DOHH2 (cell line): ENCODE results near the gene ASMTL.

ENCODE experiments used
- H3F3A ChIP-seq: fragments of 200-600 bp; sonication (generic), shearing (Covaris generic); 2 replicates; pipeline ENCODE4 v1.6.0; 2016; ENCODE audit warnings: antibody characterized with exemption, mild to moderate bottlenecking; ENCODE audit not compliant: control insufficient read depth, insufficient read depth
- H3K27ac ChIP-seq: fragments of 200-600 bp; sonication (generic); 2 replicates; pipeline ENCODE4 v1.5.1; 2014; ENCODE audit warnings: low read depth, mild to moderate bottlenecking, low read length, moderate library complexity
- H3K27me3 ChIP-seq: fragments of 200-600 bp; sonication (generic); 2 replicates; pipeline ENCODE4 v1.6.1; 2014; ENCODE audit warnings: mild to moderate bottlenecking, low read length, mixed read lengths; ENCODE audit not compliant: control insufficient read depth
- H3K36me3 ChIP-seq: fragments of 200-600 bp; sonication (generic); 2 replicates; pipeline ENCODE4 v1.6.1; 2014; ENCODE audit warnings: mild to moderate bottlenecking, low read length, moderate library complexity, mixed read lengths; ENCODE audit not compliant: control insufficient read depth
- H3K4me1 ChIP-seq: fragments of 200-600 bp; sonication (generic); 2 replicates; pipeline ENCODE4 v1.6.1; 2014; ENCODE audit warnings: mild to moderate bottlenecking, low read length, mixed read lengths; ENCODE audit not compliant: control insufficient read depth
- H3K4me2 ChIP-seq: fragments of 200-600 bp; sonication (generic); 2 replicates; pipeline ENCODE4 v1.6.0; 2014; ENCODE audit warnings: mild to moderate bottlenecking, low read length, moderate library complexity
- H3K4me3 ChIP-seq: fragments of 200-600 bp; sonication (generic); 2 replicates; pipeline ENCODE4 v1.5.1; 2014; ENCODE audit warnings: mild to moderate bottlenecking, low read length, mixed read lengths
- H3K79me2 ChIP-seq: fragments of 200-600 bp; sonication (generic); 2 replicates; pipeline ENCODE4 v1.6.1; 2014; ENCODE audit warnings: mild to moderate bottlenecking, low read length, mixed read lengths; ENCODE audit not compliant: control insufficient read depth
- H3K9me2 ChIP-seq: fragments of 200-600 bp; sonication (generic); replicated peaks from 2 replicates; pipeline ENCODE4 v1.6.1; 2014; ENCODE audit warnings: mild to moderate bottlenecking, low read length, mixed read lengths; ENCODE audit not compliant: control insufficient read depth
- H3K9me3 ChIP-seq: fragments of 200-600 bp; sonication (generic); 2 replicates; pipeline ENCODE4 v1.6.1; 2014; ENCODE audit warnings: antibody characterized with exemption, low read length, mixed read lengths; ENCODE audit not compliant: control insufficient read depth, insufficient read depth
- H4K20me1 ChIP-seq: fragments of 200-600 bp; sonication (generic); 2 replicates; pipeline ENCODE4 v1.6.0; 2014; ENCODE audit warnings: low read depth, mild to moderate bottlenecking, antibody characterized with exemption, low read length, moderate library complexity; ENCODE audit not compliant: control insufficient read depth, insufficient read depth
- EZH2phosphoT487 ChIP-seq: fragments of 200-600 bp; sonication (generic); IDR thresholded peaks from 2 replicates; pipeline ENCODE4 v1.6.1; 2017; ENCODE audit warnings: borderline replicate concordance, mild to moderate bottlenecking, antibody characterized with exemption, low read length, moderate library complexity, mixed read lengths
- TF ChIP-seq, protein P1 (sequence below): fragments of 200-600 bp; sonication (generic); IDR thresholded peaks from one replicate; pipeline ENCODE4 v1.5.1; 2014; ENCODE audit warnings: antibody characterized with exemption, mild to moderate bottlenecking, low read depth, low read length; ENCODE audit not compliant: poor library complexity, severe bottlenecking

ASMTL gene

DNA sequence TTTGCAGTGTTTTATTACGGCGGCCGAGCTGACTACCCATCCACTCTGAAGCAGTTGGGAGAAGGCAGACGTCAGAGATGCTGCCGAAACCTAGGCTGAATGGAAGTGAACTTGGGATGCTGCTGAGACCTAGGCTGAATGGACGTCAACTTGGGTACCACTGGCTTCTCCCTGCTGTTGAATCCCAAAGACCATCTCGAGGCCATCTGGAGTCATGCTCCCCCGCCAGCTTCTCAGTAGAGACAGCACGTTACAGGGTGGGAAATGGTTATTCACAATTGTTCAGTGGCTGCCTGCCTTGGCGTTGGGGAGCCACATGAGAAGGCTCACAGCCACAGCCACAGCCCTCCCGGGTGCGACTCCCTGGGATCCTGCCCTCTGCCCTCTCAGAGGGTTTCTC, 43.4 kb upstream of the ASMTL start:
- Histone ChIP-seq H3K4me3 (peak overlapping the region; percentile 93), H3K27ac (peak overlapping the region; percentile 99)

DNA sequence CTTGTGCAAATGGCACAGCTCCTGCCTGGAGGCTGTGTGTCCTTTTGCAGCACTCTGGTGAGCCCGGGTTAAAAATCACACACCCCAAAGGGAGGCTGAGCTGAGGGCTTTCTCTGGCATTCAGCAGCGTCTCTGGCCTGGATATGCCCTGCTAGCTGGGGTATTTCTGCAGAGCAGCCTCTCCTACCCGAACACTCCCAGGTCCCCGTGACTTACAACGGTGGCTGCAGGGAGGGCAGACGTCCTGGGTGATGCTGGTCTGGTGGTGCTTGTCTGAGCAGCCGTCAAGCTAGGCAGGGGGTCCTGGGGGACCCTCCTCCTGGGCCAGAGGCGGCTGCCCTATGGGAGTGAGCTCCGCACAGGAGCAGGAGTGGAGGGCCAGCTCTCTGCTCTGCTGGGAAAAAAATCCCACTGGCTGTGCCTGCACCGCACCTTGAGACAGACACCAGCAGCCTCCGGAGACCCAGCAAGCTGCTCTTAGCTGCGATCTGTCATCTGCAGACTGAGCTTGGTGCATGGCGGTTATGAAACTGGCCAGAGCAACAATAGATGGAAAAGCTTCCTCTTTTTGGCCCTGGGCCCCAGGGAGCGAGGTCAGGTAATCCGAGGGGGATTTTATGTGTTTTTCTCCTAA, 41.3 kb upstream of the ASMTL start:
- H4K20me1 ChIP-seq, result peaks cover 4% of the 10 kb centered on the region; the same call in 1 of the 2 replicates
- TF ChIP-seq EZH2phosphoT487, result no peak
- TF ChIP-seq, protein P1, sequence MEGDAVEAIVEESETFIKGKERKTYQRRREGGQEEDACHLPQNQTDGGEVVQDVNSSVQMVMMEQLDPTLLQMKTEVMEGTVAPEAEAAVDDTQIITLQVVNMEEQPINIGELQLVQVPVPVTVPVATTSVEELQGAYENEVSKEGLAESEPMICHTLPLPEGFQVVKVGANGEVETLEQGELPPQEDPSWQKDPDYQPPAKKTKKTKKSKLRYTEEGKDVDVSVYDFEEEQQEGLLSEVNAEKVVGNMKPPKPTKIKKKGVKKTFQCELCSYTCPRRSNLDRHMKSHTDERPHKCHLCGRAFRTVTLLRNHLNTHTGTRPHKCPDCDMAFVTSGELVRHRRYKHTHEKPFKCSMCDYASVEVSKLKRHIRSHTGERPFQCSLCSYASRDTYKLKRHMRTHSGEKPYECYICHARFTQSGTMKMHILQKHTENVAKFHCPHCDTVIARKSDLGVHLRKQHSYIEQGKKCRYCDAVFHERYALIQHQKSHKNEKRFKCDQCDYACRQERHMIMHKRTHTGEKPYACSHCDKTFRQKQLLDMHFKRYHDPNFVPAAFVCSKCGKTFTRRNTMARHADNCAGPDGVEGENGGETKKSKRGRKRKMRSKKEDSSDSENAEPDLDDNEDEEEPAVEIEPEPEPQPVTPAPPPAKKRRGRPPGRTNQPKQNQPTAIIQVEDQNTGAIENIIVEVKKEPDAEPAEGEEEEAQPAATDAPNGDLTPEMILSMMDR, result no peak
- H3K79me2 ChIP-seq, result peaks cover 76% of the 10 kb centered on the region
- peaks cover 77% of the 10 kb centered on the region for H3K4me1 ChIP-seq
- peak overlapping the region; percentile 99 for H3K27ac ChIP-seq
- H3K4me2 ChIP-seq, result peak overlapping the region; percentile 87
- H3F3A ChIP-seq, result peaks cover 62% of the 10 kb centered on the region
- H3K9me2 ChIP-seq, result no peaks in the 10 kb centered on the region
- H3K27me3 ChIP-seq, result no peaks in the 10 kb centered on the region
- H3K9me3 ChIP-seq, result peaks cover 5% of the 10 kb centered on the region; the same call in 1 of the 2 replicates
- peak overlapping the region; percentile 93 for H3K4me3 ChIP-seq
- peaks cover 80% of the 10 kb centered on the region for H3K36me3 ChIP-seq

More for the DNA sequence above, 43.4 kb upstream of the ASMTL start:
- H3K79me2 ChIP-seq, result peaks cover 82% of the 10 kb centered on the region
- H3K36me3 ChIP-seq, result peaks cover 76% of the 10 kb centered on the region
- H3K4me1 ChIP-seq, result peaks cover 92% of the 10 kb centered on the region
- TF ChIP-seq EZH2phosphoT487, result no peak
- TF ChIP-seq, protein P1, result no peak
- H3F3A ChIP-seq, result peaks cover 63% of the 10 kb centered on the region
- no peaks in the 10 kb centered on the region for H3K9me2 ChIP-seq
- H3K9me3 ChIP-seq, result peaks cover 5% of the 10 kb centered on the region; the same call in 1 of the 2 replicates
- peak overlapping the region; percentile 87 for H3K4me2 ChIP-seq
- H4K20me1 ChIP-seq, result no peaks in the 10 kb centered on the region; the same call in 1 of the 2 replicates
- no peaks in the 10 kb centered on the region for H3K27me3 ChIP-seq

DNA sequence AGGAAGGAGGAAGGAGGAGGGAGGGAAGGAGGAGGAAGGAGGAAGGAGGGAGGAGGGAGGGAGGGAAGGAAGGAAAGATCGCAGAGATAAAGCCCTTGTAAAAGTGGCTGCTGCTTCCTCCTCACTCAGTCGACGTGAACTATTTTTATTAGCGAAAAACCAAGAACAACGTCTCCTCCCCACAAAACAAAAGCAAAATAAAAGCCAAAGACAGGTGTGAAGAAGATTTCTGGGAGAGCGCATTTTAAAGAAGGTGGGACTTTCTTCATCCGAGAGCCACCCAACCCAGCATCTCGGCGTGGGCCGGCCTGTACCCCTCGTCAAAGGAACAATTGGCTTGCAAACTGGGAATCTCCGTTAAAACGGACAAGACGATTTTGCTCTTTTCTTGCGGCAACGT, 40.7 kb upstream of the ASMTL start:
- Histone ChIP-seq H3K4me2 (peak overlapping the region; percentile 87), H3F3A (peaks cover 65% of the 10 kb centered on the region), H3K27ac (peak overlapping the region; percentile 99), H3K9me2 (no peaks in the 10 kb centered on the region), H3K27me3 (no peaks in the 10 kb centered on the region), H3K4me3 (peak overlapping the region; percentile 93), H3K9me3 (peaks cover 5% of the 10 kb centered on the region; the same call in 1 of the 2 replicates), H3K79me2 (peaks cover 76% of the 10 kb centered on the region), H3K36me3 (peaks cover 80% of the 10 kb centered on the region), H4K20me1 (peaks cover 9% of the 10 kb centered on the region), H3K4me1 (peaks cover 77% of the 10 kb centered on the region)
- TF ChIP-seq EZH2phosphoT487, result no peak
- TF ChIP-seq, protein P1, result no peak
